ENCODE results near the gene HABP4.

Gene HABP4, protein sequence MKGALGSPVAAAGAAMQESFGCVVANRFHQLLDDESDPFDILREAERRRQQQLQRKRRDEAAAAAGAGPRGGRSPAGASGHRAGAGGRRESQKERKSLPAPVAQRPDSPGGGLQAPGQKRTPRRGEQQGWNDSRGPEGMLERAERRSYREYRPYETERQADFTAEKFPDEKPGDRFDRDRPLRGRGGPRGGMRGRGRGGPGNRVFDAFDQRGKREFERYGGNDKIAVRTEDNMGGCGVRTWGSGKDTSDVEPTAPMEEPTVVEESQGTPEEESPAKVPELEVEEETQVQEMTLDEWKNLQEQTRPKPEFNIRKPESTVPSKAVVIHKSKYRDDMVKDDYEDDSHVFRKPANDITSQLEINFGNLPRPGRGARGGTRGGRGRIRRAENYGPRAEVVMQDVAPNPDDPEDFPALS

DNA sequence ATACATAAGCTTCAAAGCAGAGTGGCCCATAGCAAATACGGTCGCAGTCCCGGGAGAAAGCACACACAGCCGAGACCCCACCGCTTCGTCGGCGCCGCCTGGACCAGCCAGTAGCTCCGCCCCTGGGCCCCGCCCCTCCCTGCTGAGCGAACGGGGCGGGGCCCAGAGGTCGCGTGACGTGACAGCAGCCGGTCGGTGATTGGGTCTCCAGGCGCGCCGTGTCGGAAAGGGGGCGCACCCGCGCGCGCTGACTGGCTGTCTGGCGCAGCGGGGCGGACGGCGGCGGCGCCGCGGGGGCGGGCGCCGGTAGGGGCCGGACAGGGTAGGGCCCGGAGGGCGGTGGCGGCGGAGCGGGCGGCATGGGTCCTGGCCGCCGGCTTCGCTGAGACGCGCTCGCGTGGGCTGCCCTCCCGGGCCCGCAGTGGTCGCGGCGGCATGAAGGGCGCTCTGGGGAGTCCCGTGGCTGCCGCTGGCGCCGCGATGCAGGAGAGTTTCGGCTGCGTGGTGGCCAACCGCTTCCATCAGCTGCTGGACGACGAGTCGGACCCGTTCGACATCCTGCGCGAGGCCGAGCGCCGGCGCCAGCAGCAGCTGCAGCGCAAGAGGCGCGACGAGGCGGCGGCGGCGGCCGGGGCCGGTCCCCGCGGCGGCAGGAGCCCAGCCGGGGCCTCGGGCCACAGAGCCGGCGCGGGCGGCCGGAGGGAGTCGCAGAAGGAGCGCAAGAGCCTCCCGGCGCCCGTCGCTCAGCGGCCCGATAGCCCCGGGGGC is at the start of gene HABP4:
TSS of gene HABP4 (plus strand) at position 325 of the 768 bp plus-strand sequence. CDS start at position 436, 111 bp downstream.
- peak; percentile 88 to 94 for DNase-seq (ENCODE audit: low read depth in 2 of 2)

DNA sequence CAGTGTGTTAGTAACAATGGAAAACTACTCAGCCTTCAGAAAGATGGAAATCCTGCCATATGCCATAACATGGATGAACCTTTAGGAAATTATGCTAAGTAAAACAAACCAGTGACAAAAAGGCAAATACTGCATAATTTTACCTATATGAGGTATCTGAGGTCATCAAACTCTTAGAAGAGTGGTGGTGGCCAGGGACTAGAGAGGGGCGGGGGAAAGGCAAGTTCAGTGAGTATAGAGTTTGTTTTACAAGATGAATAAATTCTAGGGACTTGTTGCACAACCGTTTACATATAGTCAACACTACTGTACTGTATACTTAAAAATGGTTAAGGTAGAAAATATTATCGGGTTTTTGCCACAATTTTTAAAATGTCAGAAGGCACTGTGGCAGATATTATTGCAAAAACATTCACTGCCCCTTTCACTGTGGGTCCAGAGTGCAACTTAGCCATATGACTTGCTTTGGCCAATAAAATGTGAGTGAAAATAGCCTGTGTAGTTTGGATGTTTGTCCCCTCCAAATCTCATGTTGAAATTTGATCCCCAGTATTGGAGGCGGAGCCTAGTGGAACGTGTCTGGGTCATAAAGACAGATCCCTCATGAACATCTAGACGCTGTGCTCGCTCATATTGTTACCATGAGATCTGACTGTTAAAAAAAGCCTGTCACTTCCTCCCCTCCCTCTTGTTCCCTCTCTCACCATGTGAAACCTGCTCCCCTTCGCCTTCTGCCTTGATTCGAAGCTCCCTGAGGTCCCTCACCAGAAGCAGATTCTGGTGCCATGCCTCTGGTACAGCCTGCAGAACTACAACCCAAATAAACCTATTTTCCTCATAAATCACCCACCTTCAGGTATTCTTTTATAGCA is 41.3 kb upstream of the HABP4 start:
- DNase-seq (ENCODE audit: low read depth in 2 of 2), result no peak

DNA sequence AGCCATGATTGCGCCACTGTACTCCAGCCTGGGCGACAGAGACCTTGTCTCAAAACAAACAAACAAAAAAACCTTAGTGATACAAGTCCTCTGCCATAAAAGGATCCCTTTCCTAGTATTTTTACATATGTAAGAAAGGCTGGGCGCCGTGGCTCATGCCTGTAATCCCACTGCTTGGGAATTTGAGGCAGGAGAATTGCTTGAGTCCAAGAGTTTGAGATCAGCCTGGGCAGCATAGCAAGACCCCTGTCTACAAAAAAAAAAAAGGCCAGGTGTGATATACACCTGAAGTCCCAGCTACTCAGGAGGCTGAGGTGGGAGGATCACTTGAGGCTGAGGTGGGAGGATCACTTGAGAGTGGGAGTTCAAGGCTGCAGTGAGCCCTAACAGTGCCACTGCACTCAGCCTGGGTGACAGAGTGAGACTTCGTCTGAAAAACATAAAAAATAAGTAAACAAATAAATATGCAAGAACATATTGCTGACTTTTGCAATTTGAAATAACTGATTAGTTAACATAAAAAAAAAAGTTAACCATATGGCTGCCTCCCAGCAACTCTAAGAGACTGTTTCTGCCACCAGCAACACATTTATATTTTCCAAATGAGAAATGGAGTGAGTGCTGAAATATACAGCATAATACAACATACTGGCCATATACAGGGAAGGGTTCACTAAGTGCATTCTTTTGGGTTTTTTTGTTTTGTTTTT is 38.7 kb upstream of the HABP4 start:
- no peak for DNase-seq (ENCODE audit: low read depth in 2 of 2)

DNA sequence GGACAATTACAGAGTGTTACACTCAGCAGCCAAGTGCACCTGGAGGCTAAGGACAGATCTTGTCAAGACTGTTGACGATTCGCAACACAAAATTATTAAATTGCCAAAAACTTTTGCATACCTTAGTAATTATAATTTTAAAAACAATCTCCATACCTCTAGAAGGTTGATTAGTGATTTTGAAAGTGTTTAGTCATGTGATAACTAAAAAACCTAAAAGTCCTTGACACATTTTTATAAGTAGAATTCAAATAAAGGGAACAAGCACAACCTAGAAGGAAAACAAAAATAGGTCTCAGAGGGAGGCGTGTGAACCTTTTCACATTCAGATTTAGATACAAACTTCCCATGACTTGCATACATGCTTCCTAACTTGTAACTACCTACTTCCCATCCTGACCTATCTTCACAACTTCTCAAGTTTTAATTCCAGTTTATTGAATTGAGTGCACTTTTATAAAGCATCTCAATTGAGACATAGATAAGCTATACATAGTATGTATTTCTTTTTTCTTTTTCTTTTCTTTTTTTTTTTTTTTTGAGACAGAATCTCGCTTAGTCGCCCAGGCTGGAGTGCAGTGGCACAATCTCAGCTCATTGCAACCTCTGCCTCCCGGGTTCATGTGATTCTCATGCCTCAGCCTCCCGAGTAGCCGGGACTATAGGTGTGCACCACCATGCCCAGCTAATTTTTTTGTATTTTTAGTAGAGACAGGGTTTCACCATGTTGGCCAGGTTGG is 37.6 kb upstream of the HABP4 start:
- DNase-seq (ENCODE audit: low read depth in 2 of 2), result no peak

DNA sequence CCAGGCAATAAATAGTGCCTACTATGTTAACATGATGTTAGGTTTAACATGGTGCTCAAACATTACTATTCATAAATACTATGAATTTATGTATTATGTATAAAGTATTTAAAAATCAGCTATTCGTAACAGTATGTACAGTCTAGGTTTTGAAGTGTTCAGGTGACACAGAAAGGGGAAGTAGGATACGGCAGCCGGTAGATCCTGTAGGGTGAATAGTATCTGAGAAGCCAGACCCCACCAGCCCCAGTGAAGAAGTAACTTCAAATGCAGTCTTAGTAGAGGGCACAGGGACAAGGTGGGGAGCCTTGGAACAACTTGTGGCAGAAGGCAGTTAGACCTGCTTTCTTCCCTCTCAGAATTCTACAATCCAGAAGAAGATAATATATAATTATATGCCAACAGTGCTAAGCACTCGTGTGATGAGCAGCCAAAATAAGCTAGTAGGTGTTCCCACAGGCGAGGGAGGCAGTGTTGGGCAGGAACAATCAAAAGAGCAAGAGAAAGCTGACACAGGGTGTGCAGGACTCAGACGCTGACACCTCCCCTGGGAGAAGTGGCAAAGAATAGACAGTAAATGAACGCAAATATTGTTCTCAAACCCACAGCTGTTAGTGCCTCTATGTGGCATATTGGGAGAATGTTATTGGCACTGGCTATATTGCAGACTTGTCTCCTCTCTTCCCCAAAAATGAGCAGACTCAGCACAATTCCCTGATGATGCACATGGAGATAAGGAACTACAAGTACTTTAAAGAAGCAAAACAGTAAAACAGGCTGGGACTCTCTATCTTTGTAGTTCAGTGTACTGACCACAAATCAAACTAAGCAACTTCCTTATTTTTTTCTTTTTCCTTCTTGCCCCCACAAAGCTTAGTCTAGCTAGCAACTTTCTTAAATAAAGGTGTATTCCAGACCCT is 36.4 kb upstream of the HABP4 start:
- DNase-seq (ENCODE audit: low read depth in 2 of 2), result no peak

DNA sequence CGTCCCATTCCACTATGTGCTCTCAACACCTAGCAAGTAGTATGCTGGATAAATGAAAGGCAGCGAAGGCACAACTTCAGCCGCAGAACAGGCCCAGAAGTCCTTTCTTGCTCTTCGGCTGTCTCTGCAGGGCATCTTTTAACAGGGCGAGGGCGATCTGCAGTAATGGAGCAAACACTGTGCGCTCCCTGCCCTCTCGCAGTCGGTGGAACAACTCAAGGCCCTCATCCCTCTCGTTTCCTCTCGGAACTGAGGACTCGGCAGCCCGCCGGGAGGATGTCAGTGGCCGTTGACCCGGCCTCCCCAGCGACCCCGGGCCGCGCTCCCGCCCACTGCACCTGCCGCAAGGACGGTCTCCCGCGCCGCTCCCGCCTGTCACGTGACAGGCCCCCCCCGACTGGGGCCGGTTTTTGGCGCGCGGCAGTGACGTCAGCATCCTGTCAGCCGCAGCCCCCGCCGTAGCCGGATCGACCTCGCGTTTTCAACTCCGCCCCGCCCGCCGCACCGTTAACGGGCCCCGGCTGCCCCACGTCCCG is 32.9 kb upstream of the HABP4 start:
- DNase-seq (ENCODE audit: low read depth in 2 of 2), result peak; percentile 86 to 90

DNA sequence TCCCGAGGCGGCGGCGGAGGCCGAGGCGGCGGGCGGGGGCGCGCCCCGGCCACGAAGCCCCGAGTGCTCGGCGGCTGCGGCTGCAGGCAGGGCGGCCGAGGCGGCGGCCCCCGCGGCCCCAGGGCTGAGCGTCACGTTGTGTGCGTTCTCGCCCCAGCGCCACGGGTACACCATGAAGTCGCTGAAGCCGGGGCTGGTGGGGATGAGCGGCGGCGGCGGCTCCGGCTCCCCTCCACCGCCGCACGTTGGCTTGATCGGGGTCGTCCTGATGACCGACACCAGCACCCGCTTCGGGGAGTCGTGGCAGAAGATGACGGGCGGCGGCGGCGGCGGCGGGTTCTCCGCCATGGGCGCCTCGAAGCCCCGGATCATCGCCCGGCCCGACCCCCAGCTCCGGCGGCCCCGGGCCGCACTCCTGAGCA is 32.3 kb upstream of the HABP4 start:
- DNase-seq (ENCODE audit: low read depth in 2 of 2), result no peak

DNA sequence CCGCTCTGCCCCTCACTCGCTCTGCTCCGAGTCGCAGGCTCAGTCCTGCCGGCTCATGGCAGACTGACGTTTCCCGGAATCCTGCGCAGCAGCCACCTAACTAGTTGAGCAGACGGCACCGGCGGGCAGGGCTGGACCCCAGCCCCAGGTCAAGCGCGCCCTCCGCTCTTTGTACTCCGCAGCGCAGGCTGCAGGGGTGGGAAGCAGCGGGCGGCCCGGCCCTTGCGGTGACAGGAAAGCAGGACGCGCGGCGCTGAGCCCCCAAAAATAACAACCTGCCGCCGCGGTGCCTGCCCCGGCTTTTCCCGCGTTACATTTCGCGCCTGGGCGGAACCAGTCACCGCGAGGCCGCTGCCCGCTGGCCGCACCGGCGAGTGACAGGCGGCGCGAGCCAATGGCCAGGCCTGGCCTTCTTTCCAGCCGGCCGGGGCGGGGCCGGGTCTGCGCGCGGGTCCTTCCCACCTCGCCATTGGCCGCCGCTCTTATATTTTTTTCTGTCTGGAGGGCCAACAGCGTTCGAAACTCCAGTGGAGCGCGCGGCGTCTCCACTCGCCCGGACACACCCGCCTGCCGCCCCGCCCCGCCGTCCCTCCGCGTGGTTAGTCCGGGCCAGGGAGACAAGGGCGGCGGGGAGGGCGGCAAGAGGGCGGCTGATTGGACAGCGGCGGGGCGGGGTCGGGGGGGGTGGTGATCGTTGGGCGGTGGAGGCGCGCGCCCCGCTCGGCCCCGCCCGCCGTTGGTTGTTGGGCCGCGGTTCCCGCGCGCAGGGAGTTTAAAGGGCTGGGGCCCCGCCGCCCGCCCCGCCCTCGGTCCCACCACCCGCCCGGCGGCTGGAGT is 31.7 kb upstream of the HABP4 start, which contains the start of gene ZNF367:
TSS of gene ZNF367 (minus strand) at position 288 of the 837 bp plus-strand sequence. CDS start 338 bp downstream, outside the sequence.
- peak; percentile 80 to 91 for DNase-seq (ENCODE audit: low read depth in 2 of 2)

DNA sequence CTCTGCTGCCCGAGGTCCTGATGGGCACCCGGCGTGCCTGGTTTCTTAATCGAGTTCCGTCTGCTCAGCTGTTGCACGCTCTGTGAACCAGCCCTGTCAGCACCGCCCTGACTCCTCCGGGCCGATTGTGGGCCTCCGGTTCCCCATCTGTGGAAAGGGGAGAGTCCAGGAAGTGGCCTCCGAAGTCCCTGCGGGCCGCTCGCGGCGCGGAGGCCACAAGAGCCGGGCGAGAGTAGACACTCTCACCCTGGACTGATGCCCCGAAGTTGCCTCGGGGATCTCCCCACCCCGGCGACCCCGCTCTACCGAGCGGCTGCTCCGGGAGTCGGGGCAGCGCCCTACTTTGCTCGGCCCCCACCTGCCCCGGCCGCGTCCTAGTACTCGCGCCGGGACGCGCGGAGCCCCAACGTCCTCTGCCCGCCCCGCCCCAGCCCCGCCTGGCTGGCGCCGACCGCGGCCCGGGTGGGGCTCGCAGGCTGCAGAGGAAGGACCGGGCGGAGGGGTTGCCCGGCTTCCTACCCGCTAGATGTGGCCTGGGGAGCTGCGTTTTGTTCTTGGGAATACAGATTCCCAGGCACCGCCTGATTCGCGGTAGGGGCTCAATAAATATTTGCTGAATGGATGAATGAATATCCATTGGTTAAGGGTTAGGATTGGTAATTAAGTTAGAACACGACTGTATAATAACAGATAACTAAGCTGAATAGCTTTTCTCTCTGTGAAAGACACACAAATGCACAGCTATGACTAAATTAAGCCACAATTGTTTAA is 30.9 kb upstream of the HABP4 start:
- peak in 1 of 2 donors; percentile 43 for DNase-seq (ENCODE audit: low read depth in 2 of 2)

DNA sequence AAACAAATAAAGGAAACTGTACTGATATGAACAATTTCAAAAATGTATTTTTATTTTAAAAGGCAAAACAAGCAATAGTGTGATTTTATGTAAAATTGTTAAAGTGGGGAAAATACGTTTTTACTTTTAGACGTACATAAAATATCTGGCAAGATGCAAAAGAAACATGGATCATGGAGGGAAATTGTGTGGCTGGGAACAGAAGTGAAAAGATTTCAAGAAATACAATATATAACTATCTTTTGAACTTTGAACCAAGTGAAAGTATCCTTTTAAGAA is 30.3 kb upstream of the HABP4 start:
- DNase-seq (ENCODE audit: low read depth in 2 of 2), result no peak

DNA sequence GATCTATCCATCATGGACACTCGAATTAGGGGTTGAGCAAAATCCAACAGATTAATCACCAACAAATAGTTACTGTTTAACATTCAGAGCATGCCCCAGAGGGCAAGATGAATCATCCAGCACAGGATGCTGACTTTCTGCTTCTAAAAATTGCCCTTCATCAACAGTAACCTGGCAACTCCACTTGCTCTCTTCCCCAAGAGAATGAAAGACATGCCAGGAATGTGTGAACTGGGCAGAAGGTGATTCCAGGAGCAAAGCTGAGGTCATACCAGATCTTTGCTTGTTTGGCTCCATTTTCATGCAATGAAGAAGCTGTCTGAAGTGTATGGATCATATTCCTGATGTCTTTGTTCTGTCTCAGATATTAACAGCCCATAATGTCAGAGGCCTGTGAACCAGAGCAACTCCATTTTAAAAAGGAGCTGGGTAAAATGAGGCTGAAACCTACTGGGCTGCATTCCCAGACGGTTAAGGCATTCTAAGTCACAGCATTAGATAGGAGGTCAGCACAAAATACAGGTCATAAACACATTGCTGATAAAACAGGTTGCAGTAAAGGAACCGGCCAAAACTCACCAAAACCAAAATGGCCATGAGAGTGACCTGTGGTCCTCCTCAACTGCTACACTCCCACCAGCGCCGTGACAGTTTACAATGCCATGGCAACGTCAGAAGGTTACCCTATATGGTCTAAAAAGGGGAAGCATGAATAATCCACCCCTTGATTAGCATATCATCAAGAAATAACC is 29.3 kb upstream of the HABP4 start:
- DNase-seq (ENCODE audit: low read depth in 2 of 2), result no peak

DNA sequence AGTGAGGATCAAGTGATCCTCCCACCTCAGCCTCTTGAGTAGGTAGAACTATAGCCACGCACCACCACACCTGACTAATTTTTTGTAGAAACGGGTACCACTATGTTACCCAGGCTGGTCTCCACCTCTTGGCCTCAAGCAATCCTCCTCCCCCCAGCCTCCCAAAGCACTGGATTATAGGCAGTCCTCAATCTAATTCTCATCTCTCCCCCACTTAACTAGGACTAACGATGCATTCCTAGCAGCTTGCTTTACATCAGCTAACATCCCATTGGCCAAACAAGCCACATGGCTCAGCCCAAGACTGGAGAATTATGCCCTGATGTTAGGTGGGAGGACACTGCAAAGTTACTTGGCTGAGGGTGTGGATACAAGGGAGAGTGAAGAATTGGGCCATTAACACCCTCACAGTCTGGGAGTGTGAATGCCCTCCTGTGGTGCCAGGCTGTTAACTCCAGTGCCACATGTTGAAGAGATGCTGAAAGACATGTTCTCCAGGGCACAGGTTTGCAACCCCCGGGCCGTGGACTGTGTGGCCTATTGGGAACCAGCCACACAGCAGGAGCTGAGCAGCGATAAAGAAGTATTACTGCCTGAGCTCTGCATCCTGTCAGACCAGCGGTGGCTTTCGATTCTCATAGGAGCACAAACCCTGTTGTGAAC is 26.5 kb upstream of the HABP4 start:
- DNase-seq (ENCODE audit: low read depth in 2 of 2), result no peak

DNA sequence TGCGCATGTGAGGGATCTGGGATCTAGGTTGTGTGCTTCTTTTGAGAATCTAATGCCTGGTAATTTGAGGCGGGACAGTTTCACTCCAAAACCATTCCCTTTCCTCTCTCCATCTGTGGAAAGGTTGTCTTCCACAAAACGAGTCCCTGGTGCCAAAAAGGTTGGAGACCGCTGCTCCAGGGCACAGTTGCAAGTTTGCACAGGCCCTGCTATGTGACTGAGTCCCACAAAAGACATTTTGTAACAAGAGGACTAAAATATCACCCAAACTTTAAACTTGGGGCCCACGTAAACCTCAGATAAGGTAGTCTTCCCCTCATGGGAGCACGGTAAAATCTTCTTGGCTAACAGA is 26.0 kb upstream of the HABP4 start:
- DNase-seq (ENCODE audit: low read depth in 2 of 2), result no peak

DNA sequence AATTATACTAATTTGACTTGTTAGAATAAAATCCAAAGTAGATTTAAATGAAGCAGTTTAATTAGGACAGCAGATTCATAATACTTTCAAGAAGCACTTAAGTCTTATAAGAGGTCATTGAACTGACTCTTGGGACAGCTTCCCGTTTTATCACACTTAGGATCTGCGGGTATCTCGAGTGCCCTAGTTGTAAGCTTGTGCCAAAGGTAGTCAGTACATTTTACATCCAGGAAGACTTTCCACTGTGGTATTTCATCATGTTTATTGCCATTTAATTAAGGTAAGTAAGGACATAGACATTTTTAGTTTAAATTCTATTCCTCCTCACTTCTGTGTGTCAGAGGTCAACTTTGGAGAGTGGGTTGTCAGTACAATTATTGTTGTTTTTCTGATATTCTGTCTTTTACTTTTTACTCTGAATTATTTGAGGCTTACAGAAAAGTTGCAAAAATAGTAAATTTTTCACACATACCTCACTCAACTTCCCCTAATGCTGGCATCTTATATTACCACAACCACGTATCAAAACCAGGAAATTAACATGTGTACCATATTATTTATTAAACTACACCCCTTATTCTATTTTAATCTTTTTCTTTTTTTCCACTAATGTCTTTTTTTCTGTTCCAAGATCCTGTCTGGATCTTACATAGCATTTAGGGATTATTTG is 24.3 kb upstream of the HABP4 start:
- no peak for DNase-seq (ENCODE audit: low read depth in 2 of 2)

DNA sequence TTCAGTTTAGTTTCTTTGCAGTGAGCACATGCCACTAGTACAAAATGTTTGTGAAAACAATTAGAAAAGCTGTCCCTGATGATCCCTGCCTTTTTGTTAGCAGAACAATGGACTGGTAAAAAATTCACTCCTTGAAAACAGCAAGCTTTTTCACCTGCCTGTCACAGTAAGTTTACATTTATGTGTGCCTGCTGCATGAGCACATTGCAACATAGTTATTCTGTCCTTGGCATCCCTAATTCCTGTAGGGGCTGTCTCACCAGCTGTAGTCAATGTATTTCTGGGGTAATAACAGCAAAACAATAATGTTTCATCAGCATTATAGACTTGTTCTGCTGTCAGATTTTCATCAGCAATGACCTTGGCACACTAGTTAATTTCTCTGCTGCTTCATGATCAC is 20.2 kb upstream of the HABP4 start:
- no peak for DNase-seq (ENCODE audit: low read depth in 2 of 2)

DNA sequence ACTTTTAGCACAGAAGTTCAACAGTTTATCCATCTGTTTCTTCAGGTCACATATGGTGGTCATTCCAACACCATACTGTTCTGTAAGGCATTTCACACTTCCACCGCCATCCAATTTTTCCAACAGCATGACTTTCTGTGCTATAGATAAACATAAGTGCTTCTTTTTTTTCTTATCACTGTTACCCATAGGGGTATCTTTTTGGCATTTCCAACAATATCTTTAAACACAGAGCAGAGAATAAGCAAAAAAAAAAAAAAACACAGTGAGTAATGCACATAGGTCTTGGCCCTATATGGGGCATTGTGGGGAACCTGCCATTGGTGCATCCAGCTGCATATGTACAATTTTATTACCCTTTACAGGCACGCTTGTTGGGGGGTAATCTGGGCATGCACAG is 19.6 kb upstream of the HABP4 start:
- DNase-seq (ENCODE audit: low read depth in 2 of 2), result no peak

Measured in stimulated activated CD8-positive, alpha-beta memory T cell treated with anti-CD3 and anti-CD28 coated beads, Interleukin-7, amount 100 ng/mL, for 4 hours (primary cell).